PFSK-1 (cell line): ENCODE data around the gene CHADL.
A peak's percentile ranks its signal among the peaks of the same experiment; 100 is the strongest.

Source experiments
- POLR2AphosphoS5 ChIP-seq: IDR thresholded peaks from 2 replicates; pipeline ENCODE4 v1.6.1; 2012; ENCODE audit warnings: low read depth, mild to moderate bottlenecking, control low read depth, low read length, moderate library complexity
- TF ChIP-seq, protein P1 (sequence below), 2 experiments: IDR thresholded peaks; 2 replicates each; pipeline versions ENCODE4 v1.6.1 to v1.8.0; 2011 to 2012; ENCODE audit warnings: low read depth in 2 of 2, low read length in 2 of 2, control low read depth in 1 of 2, inconsistent platforms in 1 of 2, mild to moderate bottlenecking in 1 of 2, moderate library complexity in 1 of 2; ENCODE audit not compliant: insufficient read depth in 1 of 2

DNA sequence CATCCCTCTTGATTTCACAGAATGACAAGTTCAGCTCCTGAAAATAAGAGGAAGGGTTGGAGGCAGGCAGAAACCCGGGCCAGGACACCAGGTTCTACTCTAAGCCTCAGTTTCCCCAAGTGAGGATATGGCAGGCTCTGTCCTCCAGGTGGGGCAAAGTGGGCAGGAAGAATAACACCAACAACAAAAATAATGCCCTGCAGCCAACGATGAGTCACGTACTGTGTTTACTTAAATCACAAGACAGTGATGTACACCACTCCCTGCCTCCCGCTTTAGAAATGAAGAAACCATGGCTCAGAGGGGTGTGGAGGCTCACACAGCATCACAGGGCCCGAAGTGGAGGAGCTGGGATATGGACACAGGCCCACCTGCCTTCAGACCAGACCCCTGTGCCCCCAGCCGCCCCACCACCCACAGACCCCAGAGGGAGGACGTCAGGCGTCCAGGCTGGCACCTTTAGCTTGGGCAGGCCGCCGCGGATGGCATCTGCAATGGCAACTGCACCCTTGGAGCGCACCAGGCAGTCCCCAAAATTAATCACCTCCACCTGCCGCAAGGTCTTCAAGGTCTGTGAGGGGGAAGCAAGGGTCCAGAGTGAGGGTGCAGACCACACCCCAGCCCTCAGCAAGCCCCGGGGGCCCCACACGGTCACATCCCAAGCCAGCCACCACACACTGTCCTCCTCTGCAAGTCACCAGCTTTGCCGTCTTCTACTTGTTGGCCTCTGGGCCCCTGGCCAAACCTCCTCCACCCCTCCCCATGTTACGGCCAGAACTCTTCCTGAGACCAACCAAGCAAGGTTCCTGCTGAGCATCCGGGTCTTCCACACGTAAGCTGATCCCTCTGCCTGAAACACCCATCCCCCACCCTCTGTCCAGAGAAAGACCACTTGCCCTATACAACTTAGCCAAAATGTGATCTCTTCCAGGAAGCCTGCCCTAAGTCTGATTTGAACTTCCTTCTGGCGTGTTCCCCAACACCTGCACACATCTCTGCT is 15.8 kb upstream of the CHADL start:
- TF ChIP-seq POLR2AphosphoS5, result peak; percentile 27; the same call in 1 of the 2 replicates
- TF ChIP-seq, protein P1, sequence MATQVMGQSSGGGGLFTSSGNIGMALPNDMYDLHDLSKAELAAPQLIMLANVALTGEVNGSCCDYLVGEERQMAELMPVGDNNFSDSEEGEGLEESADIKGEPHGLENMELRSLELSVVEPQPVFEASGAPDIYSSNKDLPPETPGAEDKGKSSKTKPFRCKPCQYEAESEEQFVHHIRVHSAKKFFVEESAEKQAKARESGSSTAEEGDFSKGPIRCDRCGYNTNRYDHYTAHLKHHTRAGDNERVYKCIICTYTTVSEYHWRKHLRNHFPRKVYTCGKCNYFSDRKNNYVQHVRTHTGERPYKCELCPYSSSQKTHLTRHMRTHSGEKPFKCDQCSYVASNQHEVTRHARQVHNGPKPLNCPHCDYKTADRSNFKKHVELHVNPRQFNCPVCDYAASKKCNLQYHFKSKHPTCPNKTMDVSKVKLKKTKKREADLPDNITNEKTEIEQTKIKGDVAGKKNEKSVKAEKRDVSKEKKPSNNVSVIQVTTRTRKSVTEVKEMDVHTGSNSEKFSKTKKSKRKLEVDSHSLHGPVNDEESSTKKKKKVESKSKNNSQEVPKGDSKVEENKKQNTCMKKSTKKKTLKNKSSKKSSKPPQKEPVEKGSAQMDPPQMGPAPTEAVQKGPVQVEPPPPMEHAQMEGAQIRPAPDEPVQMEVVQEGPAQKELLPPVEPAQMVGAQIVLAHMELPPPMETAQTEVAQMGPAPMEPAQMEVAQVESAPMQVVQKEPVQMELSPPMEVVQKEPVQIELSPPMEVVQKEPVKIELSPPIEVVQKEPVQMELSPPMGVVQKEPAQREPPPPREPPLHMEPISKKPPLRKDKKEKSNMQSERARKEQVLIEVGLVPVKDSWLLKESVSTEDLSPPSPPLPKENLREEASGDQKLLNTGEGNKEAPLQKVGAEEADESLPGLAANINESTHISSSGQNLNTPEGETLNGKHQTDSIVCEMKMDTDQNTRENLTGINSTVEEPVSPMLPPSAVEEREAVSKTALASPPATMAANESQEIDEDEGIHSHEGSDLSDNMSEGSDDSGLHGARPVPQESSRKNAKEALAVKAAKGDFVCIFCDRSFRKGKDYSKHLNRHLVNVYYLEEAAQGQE (IDR thresholded peaks at IDR 0.05; ENCODE audit: insufficient read depth in 1 of 2, low read depth in 2 of 2, low read length in 2 of 2), result peak in 1 of 2 experiments; percentile 49; a peak in 1 of 4 replicates
